Nephron (organoid): ENCODE measurements around the gene MERTK.

Experiments
- H3K27ac Mint-ChIP-seq, 3 experiments: 2 replicates each; pipeline ENCODE4 v1.8.0; 2020; ENCODE audit warnings: mixed read lengths in 3 of 3, mild to moderate bottlenecking in 2 of 3, moderate library complexity in 1 of 3
- H3K27me3 Mint-ChIP-seq: 2 replicates; pipeline ENCODE4 v1.8.0; 2021; ENCODE audit warnings: low read depth, mild to moderate bottlenecking, moderate library complexity, mixed read lengths
- H3K36me3 Mint-ChIP-seq: 2 replicates; pipeline ENCODE4 v1.8.0; 2020; ENCODE audit warnings: low read depth, mixed read lengths
- H3K4me1 Mint-ChIP-seq: 2 replicates; pipeline ENCODE4 v1.8.0; 2020; ENCODE audit warnings: mixed read lengths
- H3K4me3 Mint-ChIP-seq, 3 experiments: 2 replicates each; pipeline ENCODE4 v1.8.0; 2020; ENCODE audit warnings: mild to moderate bottlenecking in 3 of 3, mixed read lengths in 3 of 3, moderate library complexity in 2 of 3
- H3K9me3 Mint-ChIP-seq: 2 replicates; pipeline ENCODE4 v1.8.0; 2020; ENCODE audit warnings: mixed read lengths
- CTCF ChIP-seq, 3 experiments: fragments of 200-600 bp; sonication (generic); IDR thresholded peaks; one replicate each; pipeline ENCODE4 v1.5.0; 2021; ENCODE audit warnings: antibody characterized with exemption in 3 of 3; ENCODE audit not compliant: unreplicated experiment in 3 of 3

MERTK gene

GRCh38 chr2:111975053-111975552 lies 76.7 kb downstream of the MERTK start:
- no peak for TF ChIP-seq CTCF (IDR thresholded peaks at IDR 0.05; ENCODE audit: unreplicated experiment in 3 of 3)
- Mint-ChIP-seq H3K27me3 (no peaks in the 10 kb centered on the region), H3K27ac (no peak overlapping the region), H3K4me3 (no peak overlapping the region), H3K9me3 (peaks cover 10% of the 10 kb centered on the region), H3K36me3 (peaks cover 82% of the 10 kb centered on the region), H3K4me1 (no peaks in the 10 kb centered on the region)

GRCh38 chr2:111975819-111976218 lies 77.4 kb downstream of the MERTK start:
- no peak overlapping the region for H3K27ac Mint-ChIP-seq
- TF ChIP-seq CTCF (IDR thresholded peaks at IDR 0.05; ENCODE audit: unreplicated experiment in 3 of 3) = no peak
- peaks cover 10% of the 10 kb centered on the region for H3K9me3 Mint-ChIP-seq
- no peak overlapping the region for H3K4me3 Mint-ChIP-seq
- no peaks in the 10 kb centered on the region for H3K4me1 Mint-ChIP-seq
- H3K36me3 Mint-ChIP-seq = peaks cover 79% of the 10 kb centered on the region
- no peaks in the 10 kb centered on the region for H3K27me3 Mint-ChIP-seq

- Mint-ChIP-seq H3K4me1 (no peaks in the 10 kb centered on the region), H3K27me3 (no peaks in the 10 kb centered on the region), H3K27ac (no peak overlapping the region), H3K4me3 (no peak overlapping the region), H3K36me3 (peaks cover 74% of the 10 kb centered on the region), H3K9me3 (peaks cover 10% of the 10 kb centered on the region)
- no peak for TF ChIP-seq CTCF (IDR thresholded peaks at IDR 0.05; ENCODE audit: unreplicated experiment in 3 of 3)
Measured at GRCh38 chr2:111977240-111977639, 78.8 kb downstream of the MERTK start.

GRCh38 chr2:111978452-111979170 lies 80.2 kb downstream of the MERTK start:
- no peaks in the 10 kb centered on the region for H3K27me3 Mint-ChIP-seq
- no peak for TF ChIP-seq CTCF (IDR thresholded peaks at IDR 0.05; ENCODE audit: unreplicated experiment in 3 of 3)
- no peak overlapping the region for H3K4me3 Mint-ChIP-seq
- peaks cover 77% of the 10 kb centered on the region for H3K36me3 Mint-ChIP-seq
- peaks cover 10% of the 10 kb centered on the region for H3K9me3 Mint-ChIP-seq
- no peaks in the 10 kb centered on the region for H3K4me1 Mint-ChIP-seq
- H3K27ac Mint-ChIP-seq = no peak overlapping the region

- Mint-ChIP-seq H3K4me1 (peaks cover 14% of the 10 kb centered on the region), H3K9me3 (peaks cover 10% of the 10 kb centered on the region), H3K27ac (no peak overlapping the region), H3K4me3 (no peak overlapping the region), H3K36me3 (peaks cover 79% of the 10 kb centered on the region), H3K27me3 (no peaks in the 10 kb centered on the region)
- TF ChIP-seq CTCF (IDR thresholded peaks at IDR 0.05; ENCODE audit: unreplicated experiment in 3 of 3) = no peak
Measured at GRCh38 chr2:111981666-111982065, 83.3 kb downstream of the MERTK start.

GRCh38 chr2:111982822-111983221 lies 84.4 kb downstream of the MERTK start:
- peaks cover 71% of the 10 kb centered on the region for H3K36me3 Mint-ChIP-seq
- H3K9me3 Mint-ChIP-seq = peaks cover 4% of the 10 kb centered on the region
- no peak overlapping the region for H3K27ac Mint-ChIP-seq
- peaks cover 17% of the 10 kb centered on the region for H3K4me1 Mint-ChIP-seq
- TF ChIP-seq CTCF (IDR thresholded peaks at IDR 0.05; ENCODE audit: unreplicated experiment in 3 of 3) = no peak
- no peaks in the 10 kb centered on the region for H3K27me3 Mint-ChIP-seq
- H3K4me3 Mint-ChIP-seq = no peak overlapping the region
